IPS DF 6.9 (cell line): ENCODE measurements around the gene TKTL1.
A peak's percentile ranks its signal among the peaks of the same experiment; 100 is the strongest.

Experiments used
- DNase-seq: peaks from one replicate; pipeline ENCODE4 v3.0.0-alpha.2; 2013; ENCODE audit warnings: low read depth, low spot score
- H3K27ac ChIP-seq: one replicate; pipeline ENCODE4 v1.5.1; 2013; ENCODE audit warnings: low read length, control low read depth
- H3K27me3 ChIP-seq: 2 replicates; pipeline ENCODE4 v1.6.1; 2013; ENCODE audit warnings: mild to moderate bottlenecking, low read length; ENCODE audit not compliant: control insufficient read depth, insufficient read depth
- H3K36me3 ChIP-seq: 2 replicates; pipeline ENCODE4 v1.6.1; 2013; ENCODE audit warnings: low read length; ENCODE audit not compliant: control insufficient read depth, insufficient read depth
- H3K4me1 ChIP-seq: 2 replicates; pipeline ENCODE4 v1.6.1; 2013; ENCODE audit warnings: low read length; ENCODE audit not compliant: control insufficient read depth, insufficient read depth
- H3K4me3 ChIP-seq: 2 replicates; pipeline ENCODE4 v1.5.1; 2013; ENCODE audit warnings: mild to moderate bottlenecking, low read length
- H3K9me3 ChIP-seq: 2 replicates; pipeline ENCODE4 v1.6.1; 2013; ENCODE audit warnings: low read length, inconsistent platforms; ENCODE audit not compliant: control insufficient read depth, insufficient read depth
- WGBS: extraction: QIAGEN DNeasy Blood & Tissue Kit; methylation state at CpG from one replicate; pipeline ENCODE4 v1.1.7; 2013; ENCODE audit warnings: mixed read lengths, missing lambda C conversion rate; ENCODE audit not compliant: insufficient read length, insufficient coverage; 5-methylcytosine and 5-hydroxymethylcytosine counted together

The TKTL1 gene

GRCh38 chrX:154310616-154311536 lies 15.3 kb downstream of the TKTL1 start:
- no CpG with 5 or more reads among the region's 19 CpGs for WGBS
- H3K27me3 ChIP-seq = no peaks in the 10 kb centered on the region
- no peak for DNase-seq
- H3K27ac ChIP-seq = no peak overlapping the region
- no peaks in the 10 kb centered on the region for H3K9me3 ChIP-seq
- H3K4me3 ChIP-seq = no peak overlapping the region
- H3K36me3 ChIP-seq = no peaks in the 10 kb centered on the region
- H3K4me1 ChIP-seq = no peaks in the 10 kb centered on the region

DNA sequence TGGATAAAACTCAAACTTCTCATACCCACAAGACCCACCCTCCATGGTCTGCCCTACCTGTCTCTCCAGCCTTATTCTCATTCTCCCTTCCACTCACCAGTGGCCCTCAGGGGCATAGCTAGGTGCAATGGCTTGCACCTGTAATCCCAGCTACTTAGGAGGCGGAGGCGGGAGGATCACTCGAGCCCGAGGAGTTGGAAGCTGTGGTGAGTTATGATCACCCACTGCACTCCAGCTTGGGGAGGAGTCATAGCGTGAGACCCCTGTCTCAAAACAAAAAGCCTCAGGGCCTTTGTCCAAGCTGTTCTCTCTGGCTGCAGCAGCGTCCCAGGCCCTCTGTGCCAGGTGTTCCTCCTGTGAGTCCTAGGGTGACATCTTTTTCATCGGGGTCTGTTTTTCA lies 16.5 kb downstream of the TKTL1 start:
- Histone ChIP-seq H3K27me3 (no peaks in the 10 kb centered on the region), H3K36me3 (no peaks in the 10 kb centered on the region), H3K4me1 (no peaks in the 10 kb centered on the region), H3K9me3 (no peaks in the 10 kb centered on the region), H3K4me3 (no peak overlapping the region), H3K27ac (no peak overlapping the region)
- WGBS = no CpG with 5 or more reads among the region's 7 CpGs
- DNase-seq = no peak

GRCh38 chrX:154313147-154313546 lies 17.6 kb downstream of the TKTL1 start:
- Histone ChIP-seq H3K9me3 (no peaks in the 10 kb centered on the region), H3K27me3 (no peaks in the 10 kb centered on the region), H3K4me1 (no peaks in the 10 kb centered on the region), H3K27ac (no peak overlapping the region), H3K36me3 (no peaks in the 10 kb centered on the region), H3K4me3 (no peak overlapping the region)
- DNase-seq = no peak
- WGBS = no CpG with 5 or more reads among the region's 5 CpGs

DNA sequence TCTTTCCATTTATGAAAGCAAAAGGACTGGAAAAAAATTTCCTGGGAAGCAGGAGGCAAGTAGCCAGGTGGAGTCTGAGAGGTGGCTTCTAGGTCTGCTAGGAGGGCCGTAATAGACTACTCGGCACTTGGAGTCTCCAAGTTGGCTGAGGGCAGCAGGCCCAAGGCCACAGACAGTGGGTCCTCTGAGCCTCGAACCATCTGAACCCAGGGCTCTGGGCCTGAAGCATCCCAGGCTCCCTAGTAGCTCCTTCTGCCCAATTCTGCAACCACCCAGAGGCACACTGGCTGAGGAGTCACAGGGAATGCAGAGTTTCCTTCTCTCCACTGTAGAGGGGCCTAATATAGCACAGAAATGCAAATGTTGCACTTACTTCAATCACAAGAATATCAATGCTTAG lies 19.8 kb downstream of the TKTL1 start:
- no CpG with 5 or more reads among the region's 3 CpGs for WGBS
- no peaks in the 10 kb centered on the region for H3K36me3 ChIP-seq
- H3K4me3 ChIP-seq = no peak overlapping the region
- H3K27me3 ChIP-seq = no peaks in the 10 kb centered on the region
- no peaks in the 10 kb centered on the region for H3K4me1 ChIP-seq
- DNase-seq = no peak
- H3K9me3 ChIP-seq = no peaks in the 10 kb centered on the region
- no peak overlapping the region for H3K27ac ChIP-seq

DNA sequence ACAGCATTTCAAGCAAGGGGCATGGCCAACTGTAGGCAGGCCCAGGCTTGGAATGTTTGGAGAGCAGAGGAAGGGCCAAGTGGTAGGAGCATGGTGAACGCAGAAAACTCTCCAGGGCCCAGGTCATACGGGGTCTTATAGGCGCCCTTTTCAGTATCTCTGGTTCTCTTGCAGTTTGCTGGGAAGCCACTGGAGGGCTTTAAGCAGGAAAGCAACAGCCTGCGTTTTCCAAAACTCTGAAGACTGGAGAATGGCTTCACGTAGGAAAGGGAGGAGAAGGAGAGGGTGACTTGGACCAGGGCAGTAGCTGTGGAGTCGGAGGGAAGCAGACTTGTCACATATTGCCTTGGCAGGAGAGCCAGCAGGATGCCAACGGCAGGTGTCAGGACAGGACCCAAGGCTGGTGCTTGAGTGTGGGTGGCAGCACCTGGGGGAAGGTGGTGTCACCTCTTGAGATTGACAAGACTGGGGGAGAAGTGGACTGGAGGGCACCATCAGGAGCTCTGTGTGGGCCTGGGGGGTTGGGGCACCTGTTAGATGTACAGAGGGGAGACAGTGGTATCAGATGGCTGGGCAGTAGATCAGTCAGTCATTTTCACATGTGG lies 21.9 kb downstream of the TKTL1 start:
- H3K4me3 ChIP-seq = no peak overlapping the region
- no peaks in the 10 kb centered on the region for H3K4me1 ChIP-seq
- H3K27me3 ChIP-seq = no peaks in the 10 kb centered on the region
- H3K36me3 ChIP-seq = no peaks in the 10 kb centered on the region
- no peak overlapping the region for H3K27ac ChIP-seq
- peak; percentile 16 for DNase-seq
- no CpG with 5 or more reads among the region's 7 CpGs for WGBS
- no peaks in the 10 kb centered on the region for H3K9me3 ChIP-seq

DNA sequence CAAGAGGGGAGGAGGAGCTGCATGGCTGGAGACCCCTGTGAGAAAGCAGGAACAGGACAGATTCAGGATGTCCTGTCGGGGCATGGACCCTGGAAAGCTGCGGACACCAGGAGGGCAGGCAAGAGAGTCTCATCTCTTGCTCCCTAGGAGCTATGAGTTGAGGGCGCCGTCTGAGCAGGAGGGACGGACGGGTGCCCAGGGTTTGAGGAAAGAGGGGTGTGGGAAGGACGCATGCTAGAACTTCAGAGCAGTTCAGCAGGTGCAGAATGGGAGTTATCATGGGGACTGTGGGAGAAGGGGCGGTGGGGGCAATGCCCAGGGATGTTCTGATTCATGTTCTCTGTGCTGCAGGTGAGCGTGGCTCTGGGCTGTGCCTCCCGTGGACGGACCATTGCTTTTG lies 24.8 kb downstream of the TKTL1 start:
- DNase-seq = no peak
- WGBS = no CpG with 5 or more reads among the region's 11 CpGs
- H3K4me1 ChIP-seq = no peaks in the 10 kb centered on the region
- H3K9me3 ChIP-seq = no peaks in the 10 kb centered on the region
- H3K4me3 ChIP-seq = no peak overlapping the region
- H3K27me3 ChIP-seq = no peaks in the 10 kb centered on the region
- H3K36me3 ChIP-seq = no peaks in the 10 kb centered on the region
- H3K27ac ChIP-seq = no peak overlapping the region

DNA sequence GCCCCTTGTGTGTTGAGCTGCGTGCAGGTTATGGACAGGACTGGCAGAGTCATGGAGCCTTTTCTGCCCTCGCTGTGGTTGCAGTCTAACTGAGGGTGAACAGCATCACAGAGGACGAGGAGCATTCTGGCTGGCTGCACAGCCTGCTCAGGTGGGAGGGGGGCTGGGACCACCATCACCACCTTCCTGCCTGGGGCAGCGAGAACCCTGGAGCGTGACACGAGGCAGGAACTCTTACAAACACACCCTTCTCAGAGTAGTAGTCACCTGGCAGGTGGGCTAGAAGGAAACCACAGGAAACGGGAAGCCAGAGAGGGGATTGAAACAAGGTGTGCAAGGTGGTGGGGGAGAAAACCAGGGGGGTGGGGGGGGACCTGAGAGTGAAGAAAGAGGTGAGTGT lies 25.6 kb downstream of the TKTL1 start:
- no peak for DNase-seq
- H3K27me3 ChIP-seq = no peaks in the 10 kb centered on the region
- no peak overlapping the region for H3K27ac ChIP-seq
- H3K36me3 ChIP-seq = no peaks in the 10 kb centered on the region
- whole genome bisulfite sequencing = no CpG with 5 or more reads among the region's 7 CpGs
- H3K4me1 ChIP-seq = no peaks in the 10 kb centered on the region
- no peaks in the 10 kb centered on the region for H3K9me3 ChIP-seq
- no peak overlapping the region for H3K4me3 ChIP-seq

- H3K4me1 ChIP-seq = no peaks in the 10 kb centered on the region
- H3K36me3 ChIP-seq = no peaks in the 10 kb centered on the region
- no peak overlapping the region for H3K4me3 ChIP-seq
- H3K27ac ChIP-seq = no peak overlapping the region
- no CpG with 5 or more reads among the region's 10 CpGs for WGBS
- H3K9me3 ChIP-seq = no peaks in the 10 kb centered on the region
- no peak for DNase-seq
- H3K27me3 ChIP-seq = no peaks in the 10 kb centered on the region
Observed at GRCh38 chrX:154321594-154321993, 26.0 kb downstream of the TKTL1 start.

DNA sequence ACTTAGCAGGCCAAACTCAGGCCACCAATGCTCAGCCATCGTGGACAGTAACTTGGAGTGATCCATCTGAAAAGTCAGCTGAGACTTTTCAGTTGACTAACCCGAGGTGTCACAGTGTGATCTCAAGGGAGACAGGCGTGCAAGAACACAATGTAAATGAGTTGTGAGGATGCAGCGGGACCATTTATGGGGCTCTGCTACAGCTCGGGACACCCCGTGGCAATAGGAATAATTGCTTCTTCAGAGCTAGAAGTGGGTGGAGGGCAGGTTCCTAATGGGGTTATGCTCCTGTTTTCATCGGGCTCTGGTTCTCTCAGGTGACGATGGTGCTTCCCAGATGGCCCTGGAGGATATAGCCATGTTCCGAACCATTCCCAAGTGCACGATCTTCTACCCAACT lies 27.3 kb downstream of the TKTL1 start:
- no peak overlapping the region for H3K4me3 ChIP-seq
- H3K27ac ChIP-seq = no peak overlapping the region
- no CpG with 5 or more reads among the region's 10 CpGs for WGBS
- no peaks in the 10 kb centered on the region for H3K4me1 ChIP-seq
- no peak for DNase-seq
- H3K9me3 ChIP-seq = no peaks in the 10 kb centered on the region
- no peaks in the 10 kb centered on the region for H3K36me3 ChIP-seq
- no peaks in the 10 kb centered on the region for H3K27me3 ChIP-seq

DNA sequence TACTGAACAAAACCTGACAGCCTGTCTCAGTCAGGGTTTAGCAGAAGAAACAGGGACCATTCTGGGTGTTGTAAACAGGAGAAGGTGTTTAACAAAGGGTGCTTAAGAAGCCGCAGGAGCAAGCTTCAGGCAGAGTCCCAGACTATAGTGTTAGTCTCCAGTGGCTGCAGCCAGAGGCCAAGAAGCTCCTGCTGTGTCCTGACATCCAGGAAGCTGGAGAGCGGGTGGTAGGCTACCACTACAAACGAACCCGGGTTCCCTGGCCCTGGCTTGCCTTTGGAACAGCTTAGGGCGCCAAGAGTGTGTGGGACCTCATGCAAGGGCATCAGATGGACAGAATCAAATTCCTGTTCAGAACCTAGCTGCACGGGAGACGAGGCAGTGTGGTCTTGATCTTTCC lies 27.9 kb downstream of the TKTL1 start:
- Histone ChIP-seq H3K4me1 (no peaks in the 10 kb centered on the region), H3K27ac (no peak overlapping the region), H3K9me3 (no peaks in the 10 kb centered on the region), H3K4me3 (no peak overlapping the region), H3K36me3 (no peaks in the 10 kb centered on the region), H3K27me3 (no peaks in the 10 kb centered on the region)
- DNase-seq = no peak
- no CpG with 5 or more reads among the region's 7 CpGs for WGBS

DNA sequence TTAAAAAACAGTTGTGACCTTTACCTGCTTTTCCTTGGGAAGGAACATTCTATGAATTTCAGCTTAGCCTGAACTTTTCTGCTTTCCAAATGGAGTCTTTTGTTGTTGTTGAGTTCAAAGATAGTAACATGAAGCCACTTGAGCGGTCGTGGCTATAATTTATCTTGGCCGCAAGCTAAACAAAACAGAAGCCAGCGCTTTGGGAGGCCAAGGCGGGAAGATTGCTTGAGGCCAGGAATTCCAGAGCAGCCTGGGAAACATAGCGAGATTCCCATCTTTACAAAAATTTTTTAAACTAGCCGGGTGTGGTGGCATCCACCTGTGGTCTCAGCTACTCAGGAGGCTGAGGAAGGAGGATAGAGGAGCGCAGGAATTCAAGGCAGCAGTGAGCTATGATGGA lies 29.9 kb downstream of the TKTL1 start:
- Histone ChIP-seq H3K36me3 (no peaks in the 10 kb centered on the region), H3K9me3 (no peaks in the 10 kb centered on the region), H3K4me3 (no peak overlapping the region), H3K27me3 (no peaks in the 10 kb centered on the region), H3K4me1 (no peaks in the 10 kb centered on the region), H3K27ac (no peak overlapping the region)
- WGBS = no CpG with 5 or more reads among the region's 8 CpGs
- no peak for DNase-seq
